ACC112 (cell line): ENCODE measurements around the gene DAB1.
"Not testable (repeated sequence)": the region's sequence is repeated elsewhere in the genome, so short reads cannot be mapped to it uniquely, and the experiment has no call there.

Experiments used
- H2AFZ ChIP-seq: fragments of 200-600 bp; sonication (generic); one replicate; pipeline ENCODE4 v1.6.0; 2017; ENCODE audit warnings: antibody characterized with exemption, low read length; ENCODE audit not compliant: unreplicated experiment
- H3K27ac ChIP-seq: fragments of 200-600 bp; sonication (generic); 2 replicates; pipeline ENCODE4 v1.5.1; 2014; ENCODE audit warnings: low read depth, mild to moderate bottlenecking, antibody characterized with exemption, low read length, moderate library complexity
- H3K27me3 ChIP-seq: fragments of 200-600 bp; sonication (generic); 2 replicates; pipeline ENCODE4 v1.6.1; 2014; ENCODE audit warnings: mild to moderate bottlenecking, antibody characterized with exemption, low read length, moderate library complexity, mixed read lengths; ENCODE audit not compliant: insufficient read depth
- H3K36me3 ChIP-seq: fragments of 200-600 bp; sonication (generic); 2 replicates; pipeline ENCODE4 v1.6.1; 2016; ENCODE audit warnings: mild to moderate bottlenecking, antibody characterized with exemption, low read length, moderate library complexity, mixed read lengths; ENCODE audit not compliant: insufficient read depth
- H3K4me1 ChIP-seq: fragments of 200-600 bp; sonication (generic); one replicate; pipeline ENCODE4 v1.6.1; 2016; ENCODE audit warnings: low read length, mixed read lengths; ENCODE audit not compliant: insufficient read depth, unreplicated experiment, control insufficient read depth
- H3K4me3 ChIP-seq: fragments of 200-600 bp; sonication (generic); 2 replicates; pipeline ENCODE4 v1.5.1; 2014; ENCODE audit warnings: mild to moderate bottlenecking, low read depth, low read length
- H3K79me2 ChIP-seq: fragments of 200-600 bp; sonication (generic); one replicate; pipeline ENCODE4 v1.6.0; 2016; ENCODE audit warnings: low read length; ENCODE audit not compliant: control insufficient read depth, unreplicated experiment, insufficient read depth

DAB1 gene

GRCh38 chr1:57232500-57232899, 191.4 kb downstream of the DAB1 start:
- Histone ChIP-seq H3K4me1 (no peaks in the 10 kb centered on the region), H3K27me3 (no peaks in the 10 kb centered on the region), H3K27ac (no peak overlapping the region), H3K79me2 (no peaks in the 10 kb centered on the region), H2AFZ (no peak overlapping the region), H3K36me3 (no peaks in the 10 kb centered on the region), H3K4me3 (no peak overlapping the region)

GRCh38 chr1:57229998-57230397, 193.9 kb downstream of the DAB1 start:
- Histone ChIP-seq H2AFZ (no peak overlapping the region), H3K79me2 (no peaks in the 10 kb centered on the region), H3K4me1 (no peaks in the 10 kb centered on the region), H3K36me3 (no peaks in the 10 kb centered on the region), H3K4me3 (no peak overlapping the region), H3K27me3 (no peaks in the 10 kb centered on the region), H3K27ac (no peak overlapping the region)

GRCh38 chr1:57229076-57229475, 194.8 kb downstream of the DAB1 start:
- H3K27me3 ChIP-seq: no peaks in the 10 kb centered on the region
- no peaks in the 10 kb centered on the region for H3K79me2 ChIP-seq
- no peak overlapping the region for H3K27ac ChIP-seq
- no peaks in the 10 kb centered on the region for H3K4me1 ChIP-seq
- no peak overlapping the region for H3K4me3 ChIP-seq
- H2AFZ ChIP-seq: no peak overlapping the region
- no peaks in the 10 kb centered on the region for H3K36me3 ChIP-seq

- H2AFZ ChIP-seq: no peak overlapping the region
- H3K27me3 ChIP-seq: no peaks in the 10 kb centered on the region
- H3K79me2 ChIP-seq: no peaks in the 10 kb centered on the region
- no peak overlapping the region for H3K4me3 ChIP-seq
- no peak overlapping the region for H3K27ac ChIP-seq
- H3K36me3 ChIP-seq: no peaks in the 10 kb centered on the region
- no peaks in the 10 kb centered on the region for H3K4me1 ChIP-seq
Observed at GRCh38 chr1:57222801-57223200, 201.1 kb downstream of the DAB1 start.

GRCh38 chr1:57222307-57222706, 201.6 kb downstream of the DAB1 start:
- H3K4me3 ChIP-seq: no peak overlapping the region
- no peaks in the 10 kb centered on the region for H3K36me3 ChIP-seq
- H3K79me2 ChIP-seq: no peaks in the 10 kb centered on the region
- H3K4me1 ChIP-seq: no peaks in the 10 kb centered on the region
- no peak overlapping the region for H2AFZ ChIP-seq
- H3K27me3 ChIP-seq: no peaks in the 10 kb centered on the region
- H3K27ac ChIP-seq: no peak overlapping the region

- not testable (repeated sequence) for H3K79me2 ChIP-seq, H3K27ac ChIP-seq, H3K4me3 ChIP-seq, H3K4me1 ChIP-seq, H3K36me3 ChIP-seq, H2AFZ ChIP-seq, H3K27me3 ChIP-seq
Observed at GRCh38 chr1:57220905-57221304, 203.0 kb downstream of the DAB1 start.

- no peaks in the 10 kb centered on the region for H3K36me3 ChIP-seq
- H2AFZ ChIP-seq: no peak overlapping the region
- H3K4me1 ChIP-seq: no peaks in the 10 kb centered on the region
- no peak overlapping the region for H3K4me3 ChIP-seq
- H3K27ac ChIP-seq: no peak overlapping the region
- no peaks in the 10 kb centered on the region for H3K27me3 ChIP-seq
- no peaks in the 10 kb centered on the region for H3K79me2 ChIP-seq
Observed at GRCh38 chr1:57218487-57219079, 205.3 kb downstream of the DAB1 start.

GRCh38 chr1:57217905-57218304, 206.0 kb downstream of the DAB1 start:
- no peaks in the 10 kb centered on the region for H3K4me1 ChIP-seq
- no peaks in the 10 kb centered on the region for H3K27me3 ChIP-seq
- no peaks in the 10 kb centered on the region for H3K36me3 ChIP-seq
- H3K4me3 ChIP-seq: no peak overlapping the region
- H2AFZ ChIP-seq: no peak overlapping the region
- H3K27ac ChIP-seq: no peak overlapping the region
- no peaks in the 10 kb centered on the region for H3K79me2 ChIP-seq

GRCh38 chr1:57214951-57215575, 208.8 kb downstream of the DAB1 start:
- no peaks in the 10 kb centered on the region for H3K36me3 ChIP-seq
- H3K27me3 ChIP-seq: no peaks in the 10 kb centered on the region
- no peaks in the 10 kb centered on the region for H3K79me2 ChIP-seq
- no peak overlapping the region for H2AFZ ChIP-seq
- H3K27ac ChIP-seq: no peak overlapping the region
- no peaks in the 10 kb centered on the region for H3K4me1 ChIP-seq
- no peak overlapping the region for H3K4me3 ChIP-seq

- Histone ChIP-seq H3K27me3 (no peaks in the 10 kb centered on the region), H3K4me1 (no peaks in the 10 kb centered on the region), H3K27ac (no peak overlapping the region), H3K36me3 (no peaks in the 10 kb centered on the region), H3K4me3 (no peak overlapping the region), H3K79me2 (no peaks in the 10 kb centered on the region), H2AFZ (no peak overlapping the region)
Observed at GRCh38 chr1:57210881-57211280, 213.0 kb downstream of the DAB1 start.

GRCh38 chr1:57209495-57209894, 214.4 kb downstream of the DAB1 start:
- H3K27me3 ChIP-seq: no peaks in the 10 kb centered on the region
- no peak overlapping the region for H3K4me3 ChIP-seq
- no peak overlapping the region for H2AFZ ChIP-seq
- H3K36me3 ChIP-seq: no peaks in the 10 kb centered on the region
- H3K27ac ChIP-seq: no peak overlapping the region
- H3K4me1 ChIP-seq: no peaks in the 10 kb centered on the region
- no peaks in the 10 kb centered on the region for H3K79me2 ChIP-seq
